ENCODE results near the gene ZNF785.
"Not testable (repeated sequence)": the region's sequence is repeated elsewhere in the genome, so short reads cannot be mapped to it uniquely, and the experiment has no call there.

Gene ZNF785

DNA sequence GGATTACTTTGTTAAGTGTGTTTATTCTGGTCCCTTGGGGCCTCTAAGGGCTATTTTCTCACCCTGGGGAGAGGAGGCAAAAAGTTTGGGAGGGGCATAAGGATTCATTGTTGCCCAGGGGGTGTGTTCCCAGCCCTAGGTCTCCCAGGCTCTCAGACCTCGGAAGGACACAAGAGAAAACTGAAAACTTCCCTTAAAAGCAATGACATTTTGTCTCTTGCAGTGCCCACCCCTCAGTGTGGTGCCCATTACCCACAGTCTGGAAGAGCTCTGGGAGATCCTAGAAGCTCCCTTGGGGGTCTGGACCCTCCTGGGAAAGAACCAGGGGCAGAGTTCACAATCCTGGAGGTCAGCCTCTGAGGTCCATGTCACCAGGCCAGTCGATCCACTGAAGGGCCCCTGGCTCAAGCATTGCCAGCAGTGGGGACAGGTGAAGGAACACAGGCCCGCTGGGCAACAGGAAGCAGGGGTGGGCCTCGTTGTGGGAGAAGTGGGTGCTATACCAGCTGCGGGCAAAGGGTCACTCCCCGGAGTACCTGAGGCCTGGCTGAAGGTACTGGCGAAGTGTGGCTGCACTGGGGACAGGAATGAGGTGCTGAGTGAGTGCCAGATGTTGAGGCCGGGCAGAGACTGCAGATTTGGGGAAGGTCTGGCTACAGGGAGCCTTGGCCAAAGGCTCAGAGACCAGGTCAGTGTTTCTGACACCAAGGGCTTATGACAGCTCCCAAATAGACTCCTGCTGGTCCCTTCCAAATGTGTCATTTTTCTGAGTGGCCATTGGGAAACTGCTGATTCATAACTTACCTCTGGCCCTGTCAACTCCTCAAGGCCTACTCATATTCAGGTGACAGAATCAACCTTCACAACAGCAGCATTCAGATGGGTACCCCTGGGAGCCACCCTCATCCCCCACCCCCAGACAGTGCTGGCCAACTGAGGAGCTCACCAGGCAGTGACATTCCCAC lies 46.2 kb downstream of the ZNF785 start:
- FAIRE-seq: no peak

- not testable (repeated sequence) for FAIRE-seq
These were observed 49.0 kb downstream of the ZNF785 start for GRCh38 chr16:30536391-30537024.

DNA sequence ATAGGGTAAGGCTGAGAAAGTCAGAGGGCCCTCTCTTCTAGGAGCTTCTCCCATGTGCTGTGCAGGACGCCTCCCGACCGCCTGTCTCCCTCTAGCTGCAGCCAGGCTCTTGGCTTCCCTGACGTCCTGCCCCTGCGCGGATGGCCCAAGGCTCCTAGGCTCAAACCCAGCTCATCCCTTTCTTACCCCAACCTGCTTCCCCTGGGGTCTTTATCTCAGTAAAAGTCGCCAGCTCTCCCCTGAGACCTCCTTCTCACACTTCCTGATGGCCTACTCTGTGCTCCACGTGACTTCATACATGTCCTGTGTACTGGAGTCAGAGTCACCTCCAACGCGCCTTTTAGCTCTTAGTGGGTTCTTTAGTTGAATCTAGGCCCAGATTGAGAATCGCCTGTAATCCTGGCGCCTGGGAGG lies 49.7 kb downstream of the ZNF785 start:
- no peak for FAIRE-seq

- FAIRE-seq: no peak
These were observed 50.3 kb downstream of the ZNF785 start for GRCh38 chr16:30535106-30535776.

GRCh38 chr16:30534368-30535105 lies 51.0 kb downstream of the ZNF785 start, which contains the start of gene ZNF747:
Gene ZNF747, minus strand, starts transcription at chr16:30534858. Its CDS starts 179 bp downstream, at chr16:30534679.
- FAIRE-seq: no peak

- FAIRE-seq: no peak
These were observed 51.6 kb downstream of the ZNF785 start for GRCh38 chr16:30533748-30534367.

DNA sequence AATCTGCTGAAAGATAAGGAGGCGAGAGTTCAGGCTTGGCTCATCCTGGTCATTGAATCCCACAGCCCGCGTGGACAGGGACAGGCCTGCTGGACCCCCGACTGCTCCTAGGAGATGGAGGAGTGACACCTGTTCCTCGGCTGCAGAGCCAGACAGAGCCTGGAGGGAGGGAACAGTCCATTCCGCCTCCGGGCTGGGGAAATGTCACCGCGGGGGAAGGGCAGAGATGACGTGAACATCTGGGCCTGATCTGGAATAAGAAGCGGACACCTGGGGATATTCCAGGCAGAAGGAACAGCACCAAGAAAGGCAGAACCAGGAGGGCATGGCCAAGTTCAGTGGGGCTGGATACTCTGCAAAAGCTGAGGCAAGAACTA lies 52.4 kb downstream of the ZNF785 start:
- FAIRE-seq: no peak

GRCh38 chr16:30532285-30533145 lies 53.0 kb downstream of the ZNF785 start:
- no peak for FAIRE-seq
